ENCODE measurements around the gene NHSL2. TPM values are rescaled to one million over a fixed set of nuclear protein-coding genes. Genes with fewer than 3 reads are reported as not detected.

The NHSL2 gene
- total and polyA plus RNA-seq, 2 experiments from 2014 or later = 4.7 to 9.5 TPM

DNA sequence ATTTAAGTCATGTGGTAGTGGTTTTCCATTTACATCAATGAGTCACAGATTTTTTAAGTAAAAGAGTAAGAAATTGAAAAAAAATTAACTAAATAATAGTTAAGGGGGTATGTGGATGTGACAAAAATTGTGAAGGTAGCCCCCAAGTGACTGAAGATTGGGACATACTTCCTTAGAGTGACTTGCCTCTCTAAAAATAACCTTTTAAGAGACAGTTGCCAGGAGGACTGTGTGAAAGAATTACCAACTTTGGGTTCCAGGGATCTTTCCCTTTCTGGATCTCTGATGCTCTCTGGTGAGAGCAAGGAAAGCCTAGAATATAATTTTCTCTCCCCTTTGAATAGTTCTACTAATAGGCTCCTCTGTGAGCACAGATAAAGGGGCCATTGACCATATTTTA is 42.7 kb downstream of the NHSL2 start:
- ATAC-seq (no peak), DNase-seq (ENCODE audit: low spot score) (no peak)
- Histone ChIP-seq H3K36me3 (ENCODE audit: insufficient read depth) (no peaks in the 10 kb centered on the region), H3K4me3 (no peak overlapping the region), H3K27me3 (ENCODE audit: insufficient read depth) (no peaks in the 10 kb centered on the region), H4K20me1 (replicated peaks; ENCODE audit: insufficient read depth) (no peaks in the 10 kb centered on the region), H2AFZ (no peak overlapping the region), H3K79me2 (replicated peaks; ENCODE audit: insufficient read depth) (peaks cover 12% of the 10 kb centered on the region; the same call in 1 of the 2 replicates), H3K4me2 (no peak overlapping the region), H3K4me1 (ENCODE audit: insufficient read depth) (peaks cover 35% of the 10 kb centered on the region), H3K27ac (ENCODE audit: low read depth) (no peak overlapping the region), H3K9me2 (ENCODE audit: insufficient read depth) (no peaks in the 10 kb centered on the region), H3F3A (replicated peaks; ENCODE audit: low read depth) (no peaks in the 10 kb centered on the region; the same call in 1 of the 2 replicates)
- H3K4me3 Mint-ChIP-seq = no peak overlapping the region
- H3K27me3 Mint-ChIP-seq (ENCODE audit: insufficient read depth, low read depth, poor library complexity) = peaks cover 3% of the 10 kb centered on the region
- TF ChIP-seq, protein P1, sequence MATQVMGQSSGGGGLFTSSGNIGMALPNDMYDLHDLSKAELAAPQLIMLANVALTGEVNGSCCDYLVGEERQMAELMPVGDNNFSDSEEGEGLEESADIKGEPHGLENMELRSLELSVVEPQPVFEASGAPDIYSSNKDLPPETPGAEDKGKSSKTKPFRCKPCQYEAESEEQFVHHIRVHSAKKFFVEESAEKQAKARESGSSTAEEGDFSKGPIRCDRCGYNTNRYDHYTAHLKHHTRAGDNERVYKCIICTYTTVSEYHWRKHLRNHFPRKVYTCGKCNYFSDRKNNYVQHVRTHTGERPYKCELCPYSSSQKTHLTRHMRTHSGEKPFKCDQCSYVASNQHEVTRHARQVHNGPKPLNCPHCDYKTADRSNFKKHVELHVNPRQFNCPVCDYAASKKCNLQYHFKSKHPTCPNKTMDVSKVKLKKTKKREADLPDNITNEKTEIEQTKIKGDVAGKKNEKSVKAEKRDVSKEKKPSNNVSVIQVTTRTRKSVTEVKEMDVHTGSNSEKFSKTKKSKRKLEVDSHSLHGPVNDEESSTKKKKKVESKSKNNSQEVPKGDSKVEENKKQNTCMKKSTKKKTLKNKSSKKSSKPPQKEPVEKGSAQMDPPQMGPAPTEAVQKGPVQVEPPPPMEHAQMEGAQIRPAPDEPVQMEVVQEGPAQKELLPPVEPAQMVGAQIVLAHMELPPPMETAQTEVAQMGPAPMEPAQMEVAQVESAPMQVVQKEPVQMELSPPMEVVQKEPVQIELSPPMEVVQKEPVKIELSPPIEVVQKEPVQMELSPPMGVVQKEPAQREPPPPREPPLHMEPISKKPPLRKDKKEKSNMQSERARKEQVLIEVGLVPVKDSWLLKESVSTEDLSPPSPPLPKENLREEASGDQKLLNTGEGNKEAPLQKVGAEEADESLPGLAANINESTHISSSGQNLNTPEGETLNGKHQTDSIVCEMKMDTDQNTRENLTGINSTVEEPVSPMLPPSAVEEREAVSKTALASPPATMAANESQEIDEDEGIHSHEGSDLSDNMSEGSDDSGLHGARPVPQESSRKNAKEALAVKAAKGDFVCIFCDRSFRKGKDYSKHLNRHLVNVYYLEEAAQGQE (IDR thresholded peaks at IDR 0.05; ENCODE audit: unreplicated experiment) = no peak
- no peak for TF ChIP-seq NANOG (IDR thresholded peaks at IDR 0.05; ENCODE audit: borderline replicate concordance)
- TF ChIP-seq EZH2phosphoT487 (IDR thresholded peaks at IDR 0.05; ENCODE audit: unreplicated experiment) = no peak
- TF ChIP-seq, protein P2, sequence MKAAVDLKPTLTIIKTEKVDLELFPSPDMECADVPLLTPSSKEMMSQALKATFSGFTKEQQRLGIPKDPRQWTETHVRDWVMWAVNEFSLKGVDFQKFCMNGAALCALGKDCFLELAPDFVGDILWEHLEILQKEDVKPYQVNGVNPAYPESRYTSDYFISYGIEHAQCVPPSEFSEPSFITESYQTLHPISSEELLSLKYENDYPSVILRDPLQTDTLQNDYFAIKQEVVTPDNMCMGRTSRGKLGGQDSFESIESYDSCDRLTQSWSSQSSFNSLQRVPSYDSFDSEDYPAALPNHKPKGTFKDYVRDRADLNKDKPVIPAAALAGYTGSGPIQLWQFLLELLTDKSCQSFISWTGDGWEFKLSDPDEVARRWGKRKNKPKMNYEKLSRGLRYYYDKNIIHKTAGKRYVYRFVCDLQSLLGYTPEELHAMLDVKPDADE (IDR thresholded peaks at IDR 0.05) = no peak
- TF ChIP-seq, protein P3, sequence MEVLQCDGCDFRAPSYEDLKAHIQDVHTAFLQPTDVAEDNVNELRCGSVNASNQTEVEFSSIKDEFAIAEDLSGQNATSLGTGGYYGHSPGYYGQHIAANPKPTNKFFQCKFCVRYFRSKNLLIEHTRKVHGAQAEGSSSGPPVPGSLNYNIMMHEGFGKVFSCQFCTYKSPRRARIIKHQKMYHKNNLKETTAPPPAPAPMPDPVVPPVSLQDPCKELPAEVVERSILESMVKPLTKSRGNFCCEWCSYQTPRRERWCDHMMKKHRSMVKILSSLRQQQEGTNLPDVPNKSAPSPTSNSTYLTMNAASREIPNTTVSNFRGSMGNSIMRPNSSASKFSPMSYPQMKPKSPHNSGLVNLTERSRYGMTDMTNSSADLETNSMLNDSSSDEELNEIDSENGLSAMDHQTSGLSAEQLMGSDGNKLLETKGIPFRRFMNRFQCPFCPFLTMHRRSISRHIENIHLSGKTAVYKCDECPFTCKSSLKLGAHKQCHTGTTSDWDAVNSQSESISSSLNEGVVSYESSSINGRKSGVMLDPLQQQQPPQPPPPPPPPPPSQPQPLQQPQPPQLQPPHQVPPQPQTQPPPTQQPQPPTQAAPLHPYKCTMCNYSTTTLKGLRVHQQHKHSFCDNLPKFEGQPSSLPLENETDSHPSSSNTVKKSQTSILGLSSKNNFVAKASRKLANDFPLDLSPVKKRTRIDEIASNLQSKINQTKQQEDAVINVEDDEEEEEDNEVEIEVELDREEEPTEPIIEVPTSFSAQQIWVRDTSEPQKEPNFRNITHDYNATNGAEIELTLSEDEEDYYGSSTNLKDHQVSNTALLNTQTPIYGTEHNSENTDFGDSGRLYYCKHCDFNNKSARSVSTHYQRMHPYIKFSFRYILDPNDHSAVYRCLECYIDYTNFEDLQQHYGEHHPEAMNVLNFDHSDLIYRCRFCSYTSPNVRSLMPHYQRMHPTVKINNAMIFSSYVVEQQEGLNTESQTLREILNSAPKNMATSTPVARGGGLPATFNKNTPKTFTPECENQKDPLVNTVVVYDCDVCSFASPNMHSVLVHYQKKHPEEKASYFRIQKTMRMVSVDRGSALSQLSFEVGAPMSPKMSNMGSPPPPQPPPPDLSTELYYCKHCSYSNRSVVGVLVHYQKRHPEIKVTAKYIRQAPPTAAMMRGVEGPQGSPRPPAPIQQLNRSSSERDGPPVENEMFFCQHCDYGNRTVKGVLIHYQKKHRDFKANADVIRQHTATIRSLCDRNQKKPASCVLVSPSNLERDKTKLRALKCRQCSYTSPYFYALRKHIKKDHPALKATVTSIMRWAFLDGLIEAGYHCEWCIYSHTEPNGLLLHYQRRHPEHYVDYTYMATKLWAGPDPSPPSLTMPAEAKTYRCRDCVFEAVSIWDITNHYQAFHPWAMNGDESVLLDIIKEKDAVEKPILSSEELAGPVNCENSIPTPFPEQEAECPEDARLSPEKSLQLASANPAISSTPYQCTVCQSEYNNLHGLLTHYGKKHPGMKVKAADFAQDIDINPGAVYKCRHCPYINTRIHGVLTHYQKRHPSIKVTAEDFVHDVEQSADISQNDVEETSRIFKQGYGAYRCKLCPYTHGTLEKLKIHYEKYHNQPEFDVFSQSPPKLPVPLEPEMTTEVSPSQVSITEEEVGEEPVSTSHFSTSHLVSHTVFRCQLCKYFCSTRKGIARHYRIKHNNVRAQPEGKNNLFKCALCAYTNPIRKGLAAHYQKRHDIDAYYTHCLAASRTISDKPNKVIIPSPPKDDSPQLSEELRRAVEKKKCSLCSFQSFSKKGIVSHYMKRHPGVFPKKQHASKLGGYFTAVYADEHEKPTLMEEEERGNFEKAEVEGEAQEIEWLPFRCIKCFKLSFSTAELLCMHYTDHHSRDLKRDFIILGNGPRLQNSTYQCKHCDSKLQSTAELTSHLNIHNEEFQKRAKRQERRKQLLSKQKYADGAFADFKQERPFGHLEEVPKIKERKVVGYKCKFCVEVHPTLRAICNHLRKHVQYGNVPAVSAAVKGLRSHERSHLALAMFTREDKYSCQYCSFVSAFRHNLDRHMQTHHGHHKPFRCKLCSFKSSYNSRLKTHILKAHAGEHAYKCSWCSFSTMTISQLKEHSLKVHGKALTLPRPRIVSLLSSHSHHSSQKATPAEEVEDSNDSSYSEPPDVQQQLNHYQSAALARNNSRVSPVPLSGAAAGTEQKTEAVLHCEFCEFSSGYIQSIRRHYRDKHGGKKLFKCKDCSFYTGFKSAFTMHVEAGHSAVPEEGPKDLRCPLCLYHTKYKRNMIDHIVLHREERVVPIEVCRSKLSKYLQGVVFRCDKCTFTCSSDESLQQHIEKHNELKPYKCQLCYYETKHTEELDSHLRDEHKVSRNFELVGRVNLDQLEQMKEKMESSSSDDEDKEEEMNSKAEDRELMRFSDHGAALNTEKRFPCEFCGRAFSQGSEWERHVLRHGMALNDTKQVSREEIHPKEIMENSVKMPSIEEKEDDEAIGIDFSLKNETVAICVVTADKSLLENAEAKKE (CRISPR knock-in tag; IDR thresholded peaks at IDR 0.05) = no peak
- no peak for TF ChIP-seq EZH2 (IDR thresholded peaks at IDR 0.05; ENCODE audit: low read depth, unreplicated experiment)
- TF ChIP-seq STAT1 (IDR thresholded peaks at IDR 0.05; ENCODE audit: unreplicated experiment) = no peak
- no peak for TF ChIP-seq ZNF331 (CRISPR knock-in tag; IDR thresholded peaks at IDR 0.05; ENCODE audit: low read depth)
- TF ChIP-seq POLR2AphosphoS5 (IDR thresholded peaks at IDR 0.05; ENCODE audit: low read depth) = no peak
- TF ChIP-seq, protein P4, sequence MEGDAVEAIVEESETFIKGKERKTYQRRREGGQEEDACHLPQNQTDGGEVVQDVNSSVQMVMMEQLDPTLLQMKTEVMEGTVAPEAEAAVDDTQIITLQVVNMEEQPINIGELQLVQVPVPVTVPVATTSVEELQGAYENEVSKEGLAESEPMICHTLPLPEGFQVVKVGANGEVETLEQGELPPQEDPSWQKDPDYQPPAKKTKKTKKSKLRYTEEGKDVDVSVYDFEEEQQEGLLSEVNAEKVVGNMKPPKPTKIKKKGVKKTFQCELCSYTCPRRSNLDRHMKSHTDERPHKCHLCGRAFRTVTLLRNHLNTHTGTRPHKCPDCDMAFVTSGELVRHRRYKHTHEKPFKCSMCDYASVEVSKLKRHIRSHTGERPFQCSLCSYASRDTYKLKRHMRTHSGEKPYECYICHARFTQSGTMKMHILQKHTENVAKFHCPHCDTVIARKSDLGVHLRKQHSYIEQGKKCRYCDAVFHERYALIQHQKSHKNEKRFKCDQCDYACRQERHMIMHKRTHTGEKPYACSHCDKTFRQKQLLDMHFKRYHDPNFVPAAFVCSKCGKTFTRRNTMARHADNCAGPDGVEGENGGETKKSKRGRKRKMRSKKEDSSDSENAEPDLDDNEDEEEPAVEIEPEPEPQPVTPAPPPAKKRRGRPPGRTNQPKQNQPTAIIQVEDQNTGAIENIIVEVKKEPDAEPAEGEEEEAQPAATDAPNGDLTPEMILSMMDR (conservative IDR thresholded peaks at IDR 0.05; ENCODE audit: low read depth in 2 of 2) = no peak
- no peak for TF ChIP-seq JUNB (IDR thresholded peaks at IDR 0.05; ENCODE audit: unreplicated experiment)
- no peak for TF ChIP-seq CREB1 (CRISPR knock-in tag; IDR thresholded peaks at IDR 0.05; ENCODE audit: low read depth)
- no peak for TF ChIP-seq ZNF114 (CRISPR knock-in tag; IDR thresholded peaks at IDR 0.05)
- H3K9me3 Mint-ChIP-seq = no peaks in the 10 kb centered on the region; the same call in 2 of the 3 replicates
- peaks cover 3% of the 10 kb centered on the region; the same call in 2 of the 3 replicates for H3K36me3 Mint-ChIP-seq (ENCODE audit: low read depth)
- H3K4me1 Mint-ChIP-seq = peaks cover 62% of the 10 kb centered on the region
- H3K27ac Mint-ChIP-seq = no peak overlapping the region

Measured in GM23338 (cell line).